Measurements from ENCODE around the gene RPS18.

GRCh38 chr6:33318426-33319073, 46.7 kb downstream of the RPS18 start:
- TF ChIP-seq, protein P1, sequence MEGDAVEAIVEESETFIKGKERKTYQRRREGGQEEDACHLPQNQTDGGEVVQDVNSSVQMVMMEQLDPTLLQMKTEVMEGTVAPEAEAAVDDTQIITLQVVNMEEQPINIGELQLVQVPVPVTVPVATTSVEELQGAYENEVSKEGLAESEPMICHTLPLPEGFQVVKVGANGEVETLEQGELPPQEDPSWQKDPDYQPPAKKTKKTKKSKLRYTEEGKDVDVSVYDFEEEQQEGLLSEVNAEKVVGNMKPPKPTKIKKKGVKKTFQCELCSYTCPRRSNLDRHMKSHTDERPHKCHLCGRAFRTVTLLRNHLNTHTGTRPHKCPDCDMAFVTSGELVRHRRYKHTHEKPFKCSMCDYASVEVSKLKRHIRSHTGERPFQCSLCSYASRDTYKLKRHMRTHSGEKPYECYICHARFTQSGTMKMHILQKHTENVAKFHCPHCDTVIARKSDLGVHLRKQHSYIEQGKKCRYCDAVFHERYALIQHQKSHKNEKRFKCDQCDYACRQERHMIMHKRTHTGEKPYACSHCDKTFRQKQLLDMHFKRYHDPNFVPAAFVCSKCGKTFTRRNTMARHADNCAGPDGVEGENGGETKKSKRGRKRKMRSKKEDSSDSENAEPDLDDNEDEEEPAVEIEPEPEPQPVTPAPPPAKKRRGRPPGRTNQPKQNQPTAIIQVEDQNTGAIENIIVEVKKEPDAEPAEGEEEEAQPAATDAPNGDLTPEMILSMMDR (IDR thresholded peaks at IDR 0.05; ENCODE audit: insufficient read depth, low read depth, low read length) = no peak
- no peak for TF ChIP-seq EZH2 (IDR thresholded peaks at IDR 0.05; ENCODE audit: insufficient read depth, low read length)
